ENCODE data around the gene ABCC12.

GRCh38 chr16:48162839-48163410, 7.1 kb upstream of the ABCC12 start:
- TF ChIP-seq POLR2A (IDR thresholded peaks at IDR 0.05) (no peak), CTCF (IDR thresholded peaks at IDR 0.05) (no peak), EP300 (IDR thresholded peaks at IDR 0.05) (no peak)

All from stomach (tissue), 4 donors.